RWPE2 (cell line): ENCODE results near the gene EI24.

Source experiments
- ATAC-seq: fragments of 200-7000 bp; cut with Tn5 transposase; 3 replicates; pipeline ENCODE4 v1.9.1; 2021; ENCODE audit warnings: low read depth
- DNase-seq: peaks from one replicate; pipeline ENCODE4 v3.0.0-alpha.2; 2020; ENCODE audit warnings: low spot score
- H3K27ac ChIP-seq: fragments of 450-650 bp; 2 replicates; pipeline ENCODE4 v1.5.1; 2017; ENCODE audit warnings: mild to moderate bottlenecking; ENCODE audit not compliant: poor library complexity, severe bottlenecking
- H3K27me3 ChIP-seq: fragments of 250-450 bp; sonication (Bioruptor Pico); 2 replicates; pipeline ENCODE4 v1.5.1; 2021; ENCODE audit warnings: mild to moderate bottlenecking, moderate library complexity; ENCODE audit not compliant: insufficient read depth, poor library complexity, severe bottlenecking
- H3K36me3 ChIP-seq: fragments of 250-450 bp; sonication (Bioruptor Pico); 2 replicates; pipeline ENCODE4 v1.5.1; 2020; ENCODE audit warnings: low read depth, mild to moderate bottlenecking, moderate library complexity
- H3K4me1 ChIP-seq: fragments of 250-450 bp; sonication (Bioruptor Pico); 2 replicates; pipeline ENCODE4 v1.5.1; 2021; ENCODE audit warnings: mild to moderate bottlenecking, moderate library complexity; ENCODE audit not compliant: insufficient read depth, poor library complexity, severe bottlenecking
- H3K4me3 ChIP-seq: fragments of 250-450 bp; sonication (Bioruptor Pico); 2 replicates; pipeline ENCODE4 v1.5.1; 2021; ENCODE audit warnings: mild to moderate bottlenecking, moderate library complexity; ENCODE audit not compliant: severe bottlenecking
- H3K9me3 ChIP-seq: fragments of 250-450 bp; sonication (Bioruptor Pico); 2 replicates; pipeline ENCODE4 v1.5.1; 2021; ENCODE audit warnings: mild to moderate bottlenecking, moderate library complexity; ENCODE audit not compliant: severe bottlenecking
- TF ChIP-seq, protein P1 (sequence below): fragments of 450-650 bp; IDR thresholded peaks from one replicate; pipeline ENCODE4 v1.5.1; 2017; ENCODE audit warnings: mild to moderate bottlenecking, moderate library complexity; ENCODE audit not compliant: poor library complexity, severe bottlenecking

The EI24 gene

DNA sequence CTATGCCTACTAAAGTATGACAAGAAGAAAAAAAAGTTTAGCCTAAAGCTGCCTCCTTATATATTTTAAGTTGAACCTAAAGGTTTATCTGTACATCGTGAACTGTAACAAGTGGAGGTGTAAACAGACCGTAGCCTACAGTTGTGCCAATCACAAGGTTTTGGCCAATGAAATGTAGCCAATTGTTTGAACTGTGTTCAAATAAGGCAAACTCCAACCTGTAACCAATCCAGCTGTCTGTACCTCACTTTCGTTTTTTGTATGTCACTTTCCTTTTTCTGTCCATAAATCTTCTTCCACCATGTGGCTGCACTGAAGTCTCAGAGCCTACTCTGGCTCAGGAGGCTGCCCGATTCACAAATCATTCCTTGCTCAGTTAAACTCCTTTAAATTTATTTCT lies 6.8 kb upstream of the EI24 start:
- TF ChIP-seq, protein P1, sequence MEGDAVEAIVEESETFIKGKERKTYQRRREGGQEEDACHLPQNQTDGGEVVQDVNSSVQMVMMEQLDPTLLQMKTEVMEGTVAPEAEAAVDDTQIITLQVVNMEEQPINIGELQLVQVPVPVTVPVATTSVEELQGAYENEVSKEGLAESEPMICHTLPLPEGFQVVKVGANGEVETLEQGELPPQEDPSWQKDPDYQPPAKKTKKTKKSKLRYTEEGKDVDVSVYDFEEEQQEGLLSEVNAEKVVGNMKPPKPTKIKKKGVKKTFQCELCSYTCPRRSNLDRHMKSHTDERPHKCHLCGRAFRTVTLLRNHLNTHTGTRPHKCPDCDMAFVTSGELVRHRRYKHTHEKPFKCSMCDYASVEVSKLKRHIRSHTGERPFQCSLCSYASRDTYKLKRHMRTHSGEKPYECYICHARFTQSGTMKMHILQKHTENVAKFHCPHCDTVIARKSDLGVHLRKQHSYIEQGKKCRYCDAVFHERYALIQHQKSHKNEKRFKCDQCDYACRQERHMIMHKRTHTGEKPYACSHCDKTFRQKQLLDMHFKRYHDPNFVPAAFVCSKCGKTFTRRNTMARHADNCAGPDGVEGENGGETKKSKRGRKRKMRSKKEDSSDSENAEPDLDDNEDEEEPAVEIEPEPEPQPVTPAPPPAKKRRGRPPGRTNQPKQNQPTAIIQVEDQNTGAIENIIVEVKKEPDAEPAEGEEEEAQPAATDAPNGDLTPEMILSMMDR, result no peak
- Histone ChIP-seq H3K9me3 (no peaks in the 10 kb centered on the region), H3K4me1 (no peaks in the 10 kb centered on the region), H3K27ac (no peak overlapping the region), H3K36me3 (no peaks in the 10 kb centered on the region), H3K4me3 (no peak overlapping the region), H3K27me3 (no peaks in the 10 kb centered on the region)
- ATAC-seq (no peak), DNase-seq (no peak)

DNA sequence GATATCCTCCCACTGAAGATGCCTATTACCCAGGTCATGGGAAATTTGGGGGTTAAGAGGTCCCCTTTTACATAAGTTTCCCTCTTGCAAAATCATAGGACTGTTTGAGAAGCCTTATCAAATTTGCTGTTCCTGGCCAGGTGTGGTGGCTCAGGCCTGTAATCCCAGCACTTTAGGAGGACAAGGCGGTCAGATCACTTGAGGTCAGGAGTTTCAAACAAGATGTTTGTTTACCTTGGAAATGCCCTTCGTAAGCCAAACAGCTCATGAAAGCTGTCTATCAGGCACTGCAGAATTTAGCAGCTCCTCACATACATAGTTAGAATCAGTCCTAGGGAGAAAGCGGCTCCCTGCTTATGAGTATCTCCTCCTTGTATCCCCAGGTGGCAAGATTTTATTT lies 4.9 kb upstream of the EI24 start:
- no peaks in the 10 kb centered on the region for H3K27me3 ChIP-seq
- DNase-seq (no peak), ATAC-seq (no peak)
- TF ChIP-seq, protein P1, result no peak
- no peaks in the 10 kb centered on the region for H3K4me1 ChIP-seq
- no peaks in the 10 kb centered on the region for H3K9me3 ChIP-seq
- no peak overlapping the region for H3K4me3 ChIP-seq
- no peak overlapping the region for H3K27ac ChIP-seq
- H3K36me3 ChIP-seq, result no peaks in the 10 kb centered on the region

DNA sequence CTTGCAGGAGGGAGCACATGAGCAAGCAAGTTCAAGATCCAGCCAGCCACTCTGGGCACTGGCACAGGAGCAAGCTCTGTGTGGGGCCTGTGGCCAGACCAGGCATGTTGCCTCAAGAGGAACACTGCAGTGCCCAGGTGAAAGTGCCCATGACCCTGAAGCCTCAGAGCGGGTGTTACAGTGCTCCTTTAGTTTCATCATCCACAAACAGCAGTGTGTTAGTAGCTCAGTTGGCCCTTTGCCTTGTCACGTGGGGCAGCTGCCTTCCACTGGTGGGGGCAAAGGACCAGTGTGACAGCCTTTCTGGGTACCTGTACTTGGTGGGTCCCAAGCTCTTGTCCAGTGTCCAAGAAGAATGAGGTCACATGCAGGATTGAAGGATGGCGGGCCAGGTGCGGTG lies 3.0 kb upstream of the EI24 start:
- TF ChIP-seq, protein P1, result no peak
- peaks cover 7% of the 10 kb centered on the region for H3K36me3 ChIP-seq
- peaks cover 11% of the 10 kb centered on the region for H3K4me1 ChIP-seq
- H3K27ac ChIP-seq, result no peak overlapping the region
- no peak for DNase-seq
- ATAC-seq, result no peak
- no peak overlapping the region for H3K4me3 ChIP-seq
- H3K27me3 ChIP-seq, result no peaks in the 10 kb centered on the region
- H3K9me3 ChIP-seq, result peaks cover 3% of the 10 kb centered on the region

DNA sequence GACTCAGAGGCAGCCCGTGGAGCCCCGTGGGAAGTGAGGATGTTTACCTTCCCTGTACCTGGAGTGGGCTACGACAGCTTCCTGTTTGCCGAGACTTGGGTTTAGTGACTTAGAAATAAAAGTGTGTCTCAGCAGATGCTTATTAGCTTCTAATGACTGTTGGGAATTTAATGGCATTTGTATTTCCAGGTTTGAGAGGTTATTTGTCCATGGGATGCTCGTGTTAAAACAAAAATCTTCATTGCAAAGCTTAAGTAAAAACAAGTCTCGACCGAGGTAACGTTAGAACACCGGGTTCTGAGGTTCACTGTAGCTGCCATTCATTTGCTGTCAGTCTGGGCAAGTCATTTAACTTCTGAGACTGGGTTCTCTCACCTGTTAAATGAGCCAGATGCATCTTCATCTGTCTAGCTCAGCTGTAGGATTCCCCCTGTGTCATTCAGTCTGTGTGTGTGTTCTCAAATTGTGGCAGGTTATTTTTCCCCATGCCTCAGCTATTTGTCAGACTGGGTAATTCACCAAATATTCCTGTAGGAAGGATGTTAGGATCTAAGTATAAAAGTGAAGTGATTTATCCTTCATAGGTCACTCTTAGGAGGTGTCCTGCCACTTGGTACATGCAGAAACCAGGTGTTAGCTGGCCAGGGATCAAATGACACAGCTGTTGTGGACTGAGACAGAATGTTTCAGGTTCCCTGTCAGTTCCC lies 791 bp downstream of the EI24 start:
- Histone ChIP-seq H3K27me3 (no peaks in the 10 kb centered on the region), H3K36me3 (peaks cover 45% of the 10 kb centered on the region), H3K27ac (peak overlapping the region; percentile 73), H3K4me1 (peaks cover 11% of the 10 kb centered on the region), H3K4me3 (peak overlapping the region; percentile 93), H3K9me3 (peaks cover 3% of the 10 kb centered on the region)
- DNase-seq (no peak), ATAC-seq (peak; percentile 16; the same call in 2 of the 3 replicates)
- TF ChIP-seq, protein P1, result no peak

DNA sequence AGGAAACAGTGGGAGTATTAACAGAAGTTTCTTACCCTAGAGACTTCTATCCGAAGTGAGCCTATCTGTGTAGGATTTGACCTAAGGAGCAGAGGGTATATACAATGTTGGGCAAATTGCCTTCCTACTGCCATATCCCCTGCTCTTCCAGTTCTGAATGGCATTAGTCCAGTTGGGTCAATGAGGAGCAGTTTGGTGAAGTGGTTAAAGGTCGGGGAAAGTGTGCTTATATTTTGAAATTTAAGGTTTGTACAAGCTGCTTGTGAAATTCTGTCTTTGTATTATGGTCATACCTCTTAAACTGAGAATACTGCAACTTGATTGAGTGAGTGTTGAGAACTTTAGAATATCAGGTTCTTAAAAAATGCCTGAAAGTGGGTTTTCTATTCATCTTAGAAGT lies 1.7 kb downstream of the EI24 start:
- TF ChIP-seq, protein P1, result no peak
- no peak for DNase-seq
- Histone ChIP-seq H3K4me1 (peaks cover 11% of the 10 kb centered on the region), H3K36me3 (peaks cover 54% of the 10 kb centered on the region), H3K27ac (no peak overlapping the region), H3K4me3 (no peak overlapping the region), H3K27me3 (no peaks in the 10 kb centered on the region), H3K9me3 (peaks cover 3% of the 10 kb centered on the region)
- no peak for ATAC-seq
